ENCODE results near the gene PIK3R3. TPM values are rescaled to one million over a fixed set of nuclear protein-coding genes. Genes with fewer than 3 reads are reported as not detected.

The PIK3R3 gene
- total RNA-seq, 1 experiment from 2014 or later = 36.3 TPM

DNA sequence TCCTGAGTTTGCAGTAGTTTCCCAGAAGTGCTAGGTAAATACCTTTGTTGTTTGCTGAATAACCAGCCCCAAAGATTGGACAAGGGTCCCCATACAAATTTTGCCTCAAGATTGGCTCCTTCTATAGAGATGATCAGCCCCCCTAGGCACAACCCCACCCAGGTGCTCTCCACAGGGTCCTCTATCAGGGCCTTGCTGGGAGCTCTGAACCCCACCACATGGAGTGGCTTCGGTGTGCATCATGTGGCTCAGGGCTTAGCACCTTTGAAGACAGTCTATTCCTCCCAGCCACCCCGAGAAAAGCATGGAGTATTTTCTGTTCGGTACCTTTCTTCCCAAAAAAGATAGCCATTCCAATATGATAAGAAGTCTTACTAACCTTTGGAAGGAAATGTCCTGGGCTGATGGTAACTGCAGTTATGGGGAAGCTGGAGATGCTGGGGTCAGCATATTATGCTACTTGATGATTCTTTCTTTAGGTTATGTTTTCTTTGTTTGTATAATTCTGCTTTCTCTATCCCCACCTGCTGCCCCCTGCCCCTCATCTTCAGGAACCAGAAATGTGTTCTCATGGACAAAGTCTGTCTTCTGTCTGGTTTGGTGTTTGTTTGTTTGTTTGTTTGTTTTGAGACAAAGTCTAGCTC lies 37.5 kb upstream of the PIK3R3 start:
- Histone ChIP-seq H3K36me3 (ENCODE audit: control insufficient read depth, insufficient read depth, low read length) (no peaks in the 10 kb centered on the region), H3K27me3 (ENCODE audit: control insufficient read depth, insufficient read depth, low read length) (no peaks in the 10 kb centered on the region), H3K4me1 (ENCODE audit: control insufficient read depth, insufficient read depth, low read length) (peaks cover 13% of the 10 kb centered on the region), H3K27ac (ENCODE audit: low read length) (no peak overlapping the region), H3K9me3 (ENCODE audit: control insufficient read depth, insufficient read depth, low read depth, low read length) (no peaks in the 10 kb centered on the region), H3K4me3 (ENCODE audit: low read depth in 2 of 2, low read length in 2 of 2) (no peak overlapping the region)
- no TSS peak for BruUV-seq (replicated peaks)
- DNase-seq (ENCODE audit: low read depth, low spot score) (no peak), ATAC-seq (no peak)
- in situ Hi-C loops (cut with HindIII; ENCODE audit: low pct_unique_long_range_greater_than_20kb, low sequenced_read_pairs) (no loop called here), intact Hi-C loops (cut with micrococcal nuclease; ENCODE audit: unreplicated experiment) (no loop called here)
- POLR2A ChIA-PET = no interaction called here
- CTCF ChIA-PET = no interaction called here
- TF ChIP-seq SIN3A (IDR thresholded peaks at IDR 0.05; ENCODE audit: borderline replicate concordance, insufficient read depth, low read depth, low read length) = no peak
- TF ChIP-seq, protein P1, sequence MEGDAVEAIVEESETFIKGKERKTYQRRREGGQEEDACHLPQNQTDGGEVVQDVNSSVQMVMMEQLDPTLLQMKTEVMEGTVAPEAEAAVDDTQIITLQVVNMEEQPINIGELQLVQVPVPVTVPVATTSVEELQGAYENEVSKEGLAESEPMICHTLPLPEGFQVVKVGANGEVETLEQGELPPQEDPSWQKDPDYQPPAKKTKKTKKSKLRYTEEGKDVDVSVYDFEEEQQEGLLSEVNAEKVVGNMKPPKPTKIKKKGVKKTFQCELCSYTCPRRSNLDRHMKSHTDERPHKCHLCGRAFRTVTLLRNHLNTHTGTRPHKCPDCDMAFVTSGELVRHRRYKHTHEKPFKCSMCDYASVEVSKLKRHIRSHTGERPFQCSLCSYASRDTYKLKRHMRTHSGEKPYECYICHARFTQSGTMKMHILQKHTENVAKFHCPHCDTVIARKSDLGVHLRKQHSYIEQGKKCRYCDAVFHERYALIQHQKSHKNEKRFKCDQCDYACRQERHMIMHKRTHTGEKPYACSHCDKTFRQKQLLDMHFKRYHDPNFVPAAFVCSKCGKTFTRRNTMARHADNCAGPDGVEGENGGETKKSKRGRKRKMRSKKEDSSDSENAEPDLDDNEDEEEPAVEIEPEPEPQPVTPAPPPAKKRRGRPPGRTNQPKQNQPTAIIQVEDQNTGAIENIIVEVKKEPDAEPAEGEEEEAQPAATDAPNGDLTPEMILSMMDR (IDR thresholded peaks at IDR 0.05) = no peak
- TF ChIP-seq POLR2AphosphoS5 (IDR thresholded peaks at IDR 0.05; ENCODE audit: low read depth, low read length) = no peak
- no peak for TF ChIP-seq TCF7L2 (IDR thresholded peaks at IDR 0.05; ENCODE audit: low read depth, low read length)
- TF ChIP-seq, protein P2, sequence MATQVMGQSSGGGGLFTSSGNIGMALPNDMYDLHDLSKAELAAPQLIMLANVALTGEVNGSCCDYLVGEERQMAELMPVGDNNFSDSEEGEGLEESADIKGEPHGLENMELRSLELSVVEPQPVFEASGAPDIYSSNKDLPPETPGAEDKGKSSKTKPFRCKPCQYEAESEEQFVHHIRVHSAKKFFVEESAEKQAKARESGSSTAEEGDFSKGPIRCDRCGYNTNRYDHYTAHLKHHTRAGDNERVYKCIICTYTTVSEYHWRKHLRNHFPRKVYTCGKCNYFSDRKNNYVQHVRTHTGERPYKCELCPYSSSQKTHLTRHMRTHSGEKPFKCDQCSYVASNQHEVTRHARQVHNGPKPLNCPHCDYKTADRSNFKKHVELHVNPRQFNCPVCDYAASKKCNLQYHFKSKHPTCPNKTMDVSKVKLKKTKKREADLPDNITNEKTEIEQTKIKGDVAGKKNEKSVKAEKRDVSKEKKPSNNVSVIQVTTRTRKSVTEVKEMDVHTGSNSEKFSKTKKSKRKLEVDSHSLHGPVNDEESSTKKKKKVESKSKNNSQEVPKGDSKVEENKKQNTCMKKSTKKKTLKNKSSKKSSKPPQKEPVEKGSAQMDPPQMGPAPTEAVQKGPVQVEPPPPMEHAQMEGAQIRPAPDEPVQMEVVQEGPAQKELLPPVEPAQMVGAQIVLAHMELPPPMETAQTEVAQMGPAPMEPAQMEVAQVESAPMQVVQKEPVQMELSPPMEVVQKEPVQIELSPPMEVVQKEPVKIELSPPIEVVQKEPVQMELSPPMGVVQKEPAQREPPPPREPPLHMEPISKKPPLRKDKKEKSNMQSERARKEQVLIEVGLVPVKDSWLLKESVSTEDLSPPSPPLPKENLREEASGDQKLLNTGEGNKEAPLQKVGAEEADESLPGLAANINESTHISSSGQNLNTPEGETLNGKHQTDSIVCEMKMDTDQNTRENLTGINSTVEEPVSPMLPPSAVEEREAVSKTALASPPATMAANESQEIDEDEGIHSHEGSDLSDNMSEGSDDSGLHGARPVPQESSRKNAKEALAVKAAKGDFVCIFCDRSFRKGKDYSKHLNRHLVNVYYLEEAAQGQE (IDR thresholded peaks at IDR 0.05; ENCODE audit: insufficient read depth in 1 of 2, low read depth in 2 of 2, low read length in 1 of 2) = no peak

DNA sequence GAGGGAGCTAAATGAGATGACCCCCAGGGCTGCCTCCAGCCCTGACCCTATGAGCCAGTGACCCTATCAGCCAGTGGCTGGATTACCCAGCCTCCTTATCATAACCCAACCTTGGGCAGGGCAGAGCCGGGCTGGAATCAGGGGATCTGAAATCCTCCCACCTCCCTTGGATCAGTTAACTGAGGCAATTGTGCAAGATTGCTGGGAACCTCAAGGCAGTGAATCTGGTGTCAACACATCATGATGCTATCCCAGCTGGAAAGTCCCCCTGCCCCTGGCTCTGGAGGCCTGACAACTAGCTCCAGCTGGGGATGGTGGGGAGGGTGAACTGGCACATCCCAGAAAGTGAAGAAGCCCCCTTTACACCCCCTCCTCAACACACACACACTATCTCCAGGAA lies 36.0 kb upstream of the PIK3R3 start:
- Histone ChIP-seq H3K4me3 (ENCODE audit: low read depth in 2 of 2, low read length in 2 of 2) (no peak overlapping the region), H3K27me3 (ENCODE audit: control insufficient read depth, insufficient read depth, low read length) (no peaks in the 10 kb centered on the region), H3K36me3 (ENCODE audit: control insufficient read depth, insufficient read depth, low read length) (no peaks in the 10 kb centered on the region), H3K4me1 (ENCODE audit: control insufficient read depth, insufficient read depth, low read length) (peaks cover 2% of the 10 kb centered on the region; the same call in 1 of the 2 replicates), H3K9me3 (ENCODE audit: control insufficient read depth, insufficient read depth, low read depth, low read length) (no peaks in the 10 kb centered on the region), H3K27ac (ENCODE audit: low read length) (no peak overlapping the region)
- ATAC-seq = no peak
- DNase-seq (ENCODE audit: low read depth, low spot score) = no peak
- intact Hi-C loops (cut with micrococcal nuclease; ENCODE audit: unreplicated experiment) = no loop called here
- POLR2A ChIA-PET = no interaction called here
- in situ Hi-C loops (cut with HindIII; ENCODE audit: low pct_unique_long_range_greater_than_20kb, low sequenced_read_pairs) = no loop called here
- TF ChIP-seq SIN3A (IDR thresholded peaks at IDR 0.05; ENCODE audit: borderline replicate concordance, insufficient read depth, low read depth, low read length) (no peak), TCF7L2 (IDR thresholded peaks at IDR 0.05; ENCODE audit: low read depth, low read length) (no peak)
- TF ChIP-seq, protein P1 (IDR thresholded peaks at IDR 0.05) = no peak
- no TSS peak for BruUV-seq (replicated peaks)
- CTCF ChIA-PET = no interaction called here

All from Panc1 (cell line).